ENCODE measurements around the gene MKNK2. TPM values are rescaled to one million over a fixed set of nuclear protein-coding genes. Genes with fewer than 3 reads are reported as not detected.

Gene MKNK2
- total and polyA plus RNA-seq, 2 of the 13 experiments (the other 11 are each of a cell fraction or from before 2014, with no cell fraction given): 44.9 to 112 TPM

GRCh38 chr19:2049741-2050348 lies 1.2 kb downstream of the MKNK2 start (continued):
- TF ChIP-seq, protein P1, sequence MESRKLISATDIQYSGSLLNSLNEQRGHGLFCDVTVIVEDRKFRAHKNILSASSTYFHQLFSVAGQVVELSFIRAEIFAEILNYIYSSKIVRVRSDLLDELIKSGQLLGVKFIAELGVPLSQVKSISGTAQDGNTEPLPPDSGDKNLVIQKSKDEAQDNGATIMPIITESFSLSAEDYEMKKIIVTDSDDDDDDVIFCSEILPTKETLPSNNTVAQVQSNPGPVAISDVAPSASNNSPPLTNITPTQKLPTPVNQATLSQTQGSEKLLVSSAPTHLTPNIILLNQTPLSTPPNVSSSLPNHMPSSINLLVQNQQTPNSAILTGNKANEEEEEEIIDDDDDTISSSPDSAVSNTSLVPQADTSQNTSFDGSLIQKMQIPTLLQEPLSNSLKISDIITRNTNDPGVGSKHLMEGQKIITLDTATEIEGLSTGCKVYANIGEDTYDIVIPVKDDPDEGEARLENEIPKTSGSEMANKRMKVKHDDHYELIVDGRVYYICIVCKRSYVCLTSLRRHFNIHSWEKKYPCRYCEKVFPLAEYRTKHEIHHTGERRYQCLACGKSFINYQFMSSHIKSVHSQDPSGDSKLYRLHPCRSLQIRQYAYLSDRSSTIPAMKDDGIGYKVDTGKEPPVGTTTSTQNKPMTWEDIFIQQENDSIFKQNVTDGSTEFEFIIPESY (CRISPR knock-in tag; IDR thresholded peaks at IDR 0.05): peak; percentile 52; the same call in 1 of the 2 replicates
- TF ChIP-seq HNRNPH1 (optimal IDR thresholded peaks at IDR 0.05; ENCODE audit: low read depth, low read length) (no peak), ESRRA (CRISPR knock-in tag; IDR thresholded peaks at IDR 0.05; ENCODE audit: low read depth) (no peak), PHF20 (CRISPR knock-in tag; IDR thresholded peaks at IDR 0.05) (peak; percentile 29; the same call in 1 of the 2 replicates), ZNF746 (CRISPR knock-in tag; IDR thresholded peaks at IDR 0.05) (peak; percentile 90), CEBPB (IDR thresholded peaks at IDR 0.05; ENCODE audit: borderline replicate concordance, low read depth, low read length) (peak; percentile 65), HNF1A (IDR thresholded peaks at IDR 0.05; ENCODE audit: low read depth) (no peak), HNF1A (CRISPR knock-in tag; IDR thresholded peaks at IDR 0.05; ENCODE audit: borderline replicate concordance) (no peak), ZBTB20 (CRISPR knock-in tag; IDR thresholded peaks at IDR 0.05; ENCODE audit: borderline replicate concordance, low read depth) (no peak), MED13 (CRISPR knock-in tag; IDR thresholded peaks at IDR 0.05) (no peak), ZNF354B (CRISPR knock-in tag; IDR thresholded peaks at IDR 0.05) (no peak), YEATS2 (CRISPR knock-in tag; IDR thresholded peaks at IDR 0.05; ENCODE audit: borderline replicate concordance) (no peak), SALL2 (CRISPR knock-in tag; IDR thresholded peaks at IDR 0.05) (no peak), ZNF740 (CRISPR knock-in tag; IDR thresholded peaks at IDR 0.05) (peak; percentile 52; the same call in 1 of the 2 replicates), ZNF337 (CRISPR knock-in tag; IDR thresholded peaks at IDR 0.05; ENCODE audit: borderline replicate concordance, low read depth) (no peak), RAD21 (CRISPR knock-in tag; IDR thresholded peaks at IDR 0.05) (no peak)
- TF ChIP-seq, protein P2, sequence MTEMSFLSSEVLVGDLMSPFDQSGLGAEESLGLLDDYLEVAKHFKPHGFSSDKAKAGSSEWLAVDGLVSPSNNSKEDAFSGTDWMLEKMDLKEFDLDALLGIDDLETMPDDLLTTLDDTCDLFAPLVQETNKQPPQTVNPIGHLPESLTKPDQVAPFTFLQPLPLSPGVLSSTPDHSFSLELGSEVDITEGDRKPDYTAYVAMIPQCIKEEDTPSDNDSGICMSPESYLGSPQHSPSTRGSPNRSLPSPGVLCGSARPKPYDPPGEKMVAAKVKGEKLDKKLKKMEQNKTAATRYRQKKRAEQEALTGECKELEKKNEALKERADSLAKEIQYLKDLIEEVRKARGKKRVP (CRISPR knock-in tag; IDR thresholded peaks at IDR 0.05): 0 out of 4 replicates have a peak, but pooled peaks of 1 of the 2 experiments have one; percentile 24
- TF ChIP-seq, protein P3, sequence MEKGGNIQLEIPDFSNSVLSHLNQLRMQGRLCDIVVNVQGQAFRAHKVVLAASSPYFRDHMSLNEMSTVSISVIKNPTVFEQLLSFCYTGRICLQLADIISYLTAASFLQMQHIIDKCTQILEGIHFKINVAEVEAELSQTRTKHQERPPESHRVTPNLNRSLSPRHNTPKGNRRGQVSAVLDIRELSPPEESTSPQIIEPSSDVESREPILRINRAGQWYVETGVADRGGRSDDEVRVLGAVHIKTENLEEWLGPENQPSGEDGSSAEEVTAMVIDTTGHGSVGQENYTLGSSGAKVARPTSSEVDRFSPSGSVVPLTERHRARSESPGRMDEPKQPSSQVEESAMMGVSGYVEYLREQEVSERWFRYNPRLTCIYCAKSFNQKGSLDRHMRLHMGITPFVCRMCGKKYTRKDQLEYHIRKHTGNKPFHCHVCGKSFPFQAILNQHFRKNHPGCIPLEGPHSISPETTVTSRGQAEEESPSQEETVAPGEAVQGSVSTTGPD (CRISPR knock-in tag; IDR thresholded peaks at IDR 0.05): no peak
- TF ChIP-seq, protein P4, sequence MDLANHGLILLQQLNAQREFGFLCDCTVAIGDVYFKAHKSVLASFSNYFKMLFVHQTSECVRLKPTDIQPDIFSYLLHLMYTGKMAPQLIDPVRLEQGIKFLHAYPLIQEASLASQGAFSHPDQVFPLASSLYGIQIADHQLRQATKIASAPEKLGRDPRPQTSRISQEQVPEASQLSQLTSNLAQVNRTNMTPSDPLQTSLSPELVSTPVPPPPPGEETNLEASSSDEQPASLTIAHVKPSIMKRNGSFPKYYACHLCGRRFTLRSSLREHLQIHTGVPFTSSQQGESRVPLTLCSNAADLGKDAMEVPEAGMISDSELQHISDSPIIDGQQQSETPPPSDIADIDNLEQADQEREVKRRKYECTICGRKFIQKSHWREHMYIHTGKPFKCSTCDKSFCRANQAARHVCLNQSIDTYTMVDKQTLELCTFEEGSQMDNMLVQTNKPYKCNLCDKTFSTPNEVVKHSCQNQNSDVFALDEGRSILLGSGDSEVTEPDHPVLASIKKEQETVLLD (CRISPR knock-in tag; IDR thresholded peaks at IDR 0.05; ENCODE audit: low read depth): no peak

Measured in HepG2 (cell line).